Heart right ventricle (tissue), 12 donors: Measurements from ENCODE around the gene LILRA6. TPM values are rescaled to one million over a fixed set of nuclear protein-coding genes. Genes with fewer than 3 reads are reported as not detected.

ENCODE experiments used
- microRNA-seq, 2 donors: library from miRNA; unstranded; fragments of <30 nt; microRNA quantifications; one replicate each; pipeline ENCODE4 v1.2.0, GENCODE V29; 2021
- polyA plus RNA-seq, 2 donors: library from polyadenylated mRNA; stranded (reverse); fragments of 200-250 nt; gene quantifications; one replicate each; pipeline ENCODE4 v1.2.3, GENCODE V29; 2013
- total RNA-seq, 10 donors: library from RNA; stranded (reverse); fragmentation: NEBNext Ultra II Directional in 3 of 10; extraction: Animal tissue kit (Norgen Biotek cat#: 25700) in 3 of 10; gene quantifications; one replicate each; pipeline versions ENCODE4 v1.2.1 to v1.2.4, GENCODE V29; 2021 to 2023
- donor health status: ischemic (EF 13 %, LVEDD 7.1; RV severe dilation, severe dysfunction).
- donor health status: healthy with polysubstance abuse.
- donor health status: DM: no; HTN: yes; CAD: no.
- donor health status: DM: no; HTN: no; CAD: no.
- donor health status: ischemic (EF 25% LVEDD 6.9; RV normal size, moderate dysfunction).
- donor health status: ischemic (EF 25% LVEDD 5.7; RV mildly dilated, moderate dysfunction).
- donor health status: healthy.
- donor health status: nonischemic (EF 11% LVEDD 7.7; RV severe dilation, severe dysfunction).
- donor health status: DM: yes; HTN: yes; CAD: no.
- donor health status: PGD.
- donor health status: ischemic (EF 29% LVEDD 5.4; RV normal size, mild dysfunction).
- donor health status: nonischemic (EF 23%, LVEDD 6.1; RV moderate dilation, normal function).

LILRA6 gene
- total and polyA plus RNA-seq, 12 donors, result 0.48 to 9.4 (median 1.3) TPM; not detected in 1

Small RNA genes within 50 kb of the gene (microRNA-seq; reads per million reads assigned to microRNA genes)
- 0 reads per million in 2 donors for gene MIR4752

Other genes with a start within 250 kb of the LILRA6 start
- gene VSTM1, start 178.9 kb downstream of the LILRA6 start, total RNA-seq, result under 1 TPM in 2 of 10 donors, not detected in 8; 0.33 to 0.60 TPM
- gene VSTM1, start 178.9 kb downstream of the LILRA6 start, polyA plus RNA-seq, result not detected
- not detected for gene TARM1, start 161.4 kb downstream of the LILRA6 start, total RNA-seq
- not detected for gene TARM1, start 161.4 kb downstream of the LILRA6 start, polyA plus RNA-seq
- gene OSCAR, start 142.0 kb downstream of the LILRA6 start, total RNA-seq, result 1 to 10 TPM in 3 of 10 donors, under 1 TPM in 6, not detected in 1; 0.23 to 5.3 (median 0.40) TPM
- 1 to 10 TPM in 1 of 2 donors, under 1 TPM in 1; 0.22 to 1.0 TPM for gene OSCAR, start 142.0 kb downstream of the LILRA6 start, polyA plus RNA-seq
- 100 to 1,000 TPM; 239 to 518 (median 360) TPM for gene NDUFA3, start 139.9 kb downstream of the LILRA6 start, total RNA-seq
- 1,000 to 10,000 TPM in 1 of 2 donors, 100 to 1,000 TPM in 1; 335 to 3,395 TPM for gene NDUFA3, start 139.9 kb downstream of the LILRA6 start, polyA plus RNA-seq
- gene TFPT, start 127.1 kb downstream of the LILRA6 start, total RNA-seq, result 10 to 100 TPM; 11.0 to 16.8 (median 12.9) TPM
- 10 to 100 TPM; 26.0 to 33.8 TPM for gene TFPT, start 127.1 kb downstream of the LILRA6 start, polyA plus RNA-seq
- gene PRPF31, start 127.0 kb downstream of the LILRA6 start, total RNA-seq, result 10 to 100 TPM; 35.9 to 46.4 (median 43.0) TPM
- gene PRPF31, start 127.0 kb downstream of the LILRA6 start, polyA plus RNA-seq, result 10 to 100 TPM; 52.1 to 52.8 TPM
- gene CNOT3, start 105.0 kb downstream of the LILRA6 start, total RNA-seq, result 10 to 100 TPM; 16.0 to 25.9 (median 20.9) TPM
- gene CNOT3, start 105.0 kb downstream of the LILRA6 start, polyA plus RNA-seq, result 10 to 100 TPM; 14.5 to 27.8 TPM
- gene LENG1, start 83.1 kb downstream of the LILRA6 start, total RNA-seq, result 1 to 10 TPM; 5.4 to 8.4 (median 6.9) TPM
- 10 to 100 TPM; 14.6 to 16.9 TPM for gene LENG1, start 83.1 kb downstream of the LILRA6 start, polyA plus RNA-seq
- 1 to 10 TPM in 9 of 10 donors, under 1 TPM in 1; 0.59 to 5.5 (median 2.1) TPM for gene TMC4, start 69.6 kb downstream of the LILRA6 start, total RNA-seq
- gene TMC4, start 69.6 kb downstream of the LILRA6 start, polyA plus RNA-seq, result 10 to 100 TPM in 1 of 2 donors, 1 to 10 TPM in 1; 1.6 to 11.6 TPM
- 10 to 100 TPM; 12.3 to 29.4 (median 15.5) TPM for gene MBOAT7, start 53.2 kb downstream of the LILRA6 start, total RNA-seq
- 10 to 100 TPM in 1 of 2 donors, 1 to 10 TPM in 1; 7.7 to 17.0 TPM for gene MBOAT7, start 53.2 kb downstream of the LILRA6 start, polyA plus RNA-seq
- 10 to 100 TPM; 12.1 to 24.0 (median 19.3) TPM for gene TSEN34, start 51.5 kb downstream of the LILRA6 start, total RNA-seq
- gene TSEN34, start 51.5 kb downstream of the LILRA6 start, polyA plus RNA-seq, result 10 to 100 TPM in 1 of 2 donors, 1 to 10 TPM in 1; 5.6 to 38.0 TPM
- 100 to 1,000 TPM; 550 to 734 (median 603) TPM for gene RPS9, start 41.9 kb downstream of the LILRA6 start, total RNA-seq
- gene RPS9, start 41.9 kb downstream of the LILRA6 start, polyA plus RNA-seq, result 1,000 to 10,000 TPM; 1,335 to 2,571 TPM
- gene LILRB3, start 19.8 kb downstream of the LILRA6 start, total RNA-seq, result 10 to 100 TPM in 1 of 10 donors, 1 to 10 TPM in 6, under 1 TPM in 3; 0.71 to 18.3 (median 2.0) TPM
- gene LILRB3, start 19.8 kb downstream of the LILRA6 start, polyA plus RNA-seq, result 1 to 10 TPM; 2.5 TPM
- gene LILRB5, start 14.5 kb upstream of the LILRA6 start, total RNA-seq, result 10 to 100 TPM in 2 of 10 donors, 1 to 10 TPM in 8; 1.6 to 10.6 (median 3.2) TPM
- gene LILRB5, start 14.5 kb upstream of the LILRA6 start, polyA plus RNA-seq, result 1 to 10 TPM; 1.8 to 9.1 TPM
- 10 to 100 TPM in 1 of 10 donors, 1 to 10 TPM in 9; 1.1 to 20.1 (median 2.0) TPM for gene LILRB2, start 38.3 kb upstream of the LILRA6 start, total RNA-seq
- 1 to 10 TPM; 2.6 to 2.8 TPM for gene LILRB2, start 38.3 kb upstream of the LILRA6 start, polyA plus RNA-seq
- 1 to 10 TPM in 6 of 10 donors, under 1 TPM in 4; 0.26 to 8.5 (median 1.3) TPM for gene LILRA5, start 70.4 kb upstream of the LILRA6 start, total RNA-seq
- gene LILRA5, start 70.4 kb upstream of the LILRA6 start, polyA plus RNA-seq, result 1 to 10 TPM in 1 of 2 donors, under 1 TPM in 1; 0.37 to 3.7 TPM
- gene LILRA4, start 96.4 kb upstream of the LILRA6 start, total RNA-seq, result 1 to 10 TPM in 1 of 10 donors, not detected in 9; 1.6 TPM
- not detected for gene LILRA4, start 96.4 kb upstream of the LILRA6 start, polyA plus RNA-seq
- 10 to 100 TPM in 2 of 10 donors, 1 to 10 TPM in 8; 2.1 to 36.3 (median 4.1) TPM for gene LAIR1, start 122.1 kb upstream of the LILRA6 start, total RNA-seq
- 1 to 10 TPM; 5.1 to 5.3 TPM for gene LAIR1, start 122.1 kb upstream of the LILRA6 start, polyA plus RNA-seq
- gene TTYH1, start 172.7 kb upstream of the LILRA6 start, total RNA-seq, result 1 to 10 TPM in 5 of 10 donors, under 1 TPM in 5; 0.37 to 4.3 (median 1.0) TPM
- 1 to 10 TPM; 1.8 to 3.1 TPM for gene TTYH1, start 172.7 kb upstream of the LILRA6 start, polyA plus RNA-seq
- gene LENG8, start 206.4 kb upstream of the LILRA6 start, total RNA-seq, result 10 to 100 TPM; 45.5 to 76.2 (median 56.8) TPM
- 100 to 1,000 TPM in 1 of 2 donors, 10 to 100 TPM in 1; 34.3 to 194 TPM for gene LENG8, start 206.4 kb upstream of the LILRA6 start, polyA plus RNA-seq
- gene LENG9, start 221.0 kb upstream of the LILRA6 start, total RNA-seq, result 1 to 10 TPM; 1.0 to 4.2 (median 1.5) TPM
- 1 to 10 TPM; 1.6 to 2.6 TPM for gene LENG9, start 221.0 kb upstream of the LILRA6 start, polyA plus RNA-seq
- 10 to 100 TPM in 5 of 10 donors, 1 to 10 TPM in 5; 5.3 to 22.8 (median 9.7) TPM for gene CDC42EP5, start 230.5 kb upstream of the LILRA6 start, total RNA-seq
- 10 to 100 TPM; 11.2 to 21.9 TPM for gene CDC42EP5, start 230.5 kb upstream of the LILRA6 start, polyA plus RNA-seq